Naive thymus-derived CD4-positive, alpha-beta T cell (primary cell): ENCODE data around the gene PIGZ. TPM values are rescaled to one million over a fixed set of nuclear protein-coding genes. Genes with fewer than 3 reads are reported as not detected.

ENCODE experiments used
- ATAC-seq: fragments of 150-1000 bp; cut with Tn5 transposase; 2 replicates; pipeline ENCODE4 v1.10.0; 2021; ENCODE audit warnings: mild to moderate bottlenecking, moderate library complexity
- CTCF ChIA-PET: fragments of 350-600 bp; sonication (Branson Sonifier 250); formaldehyde crosslinking; loops from one replicate; lab custom pipeline; 2021; ENCODE audit warnings: antibody characterized with exemption; lab: Charles Lee
- POLR2A ChIA-PET: fragments of 350-600 bp; sonication (Branson Sonifier 250); formaldehyde crosslinking; loops from one replicate; lab custom pipeline; 2021; ENCODE audit warnings: antibody characterized with exemption, inconsistent platforms; lab: Charles Lee
- DNase-seq, 9 donors: peaks; one replicate each; pipeline versions ENCODE4 v3.0.0 to v3.0.0-alpha.2; 2020 to 2022; ENCODE audit warnings: mixed read lengths in 1 of 9
- H3K27ac ChIP-seq: one replicate; pipeline ENCODE4 v1.7.0; 2013; ENCODE audit warnings: mild to moderate bottlenecking, low read depth, low read length, moderate library complexity
- H3K27me3 ChIP-seq, 2 donors: one replicate each; pipeline ENCODE4 v1.7.0; 2013; ENCODE audit warnings: low read length in 2 of 2, mild to moderate bottlenecking in 2 of 2, moderate library complexity in 2 of 2; ENCODE audit not compliant: control insufficient read depth in 2 of 2, insufficient read depth in 2 of 2
- H3K36me3 ChIP-seq, 3 experiments: 1 replicate in 2 of 3; 2 replicates in 1 of 3; pipeline ENCODE4 v1.7.0; 2013; ENCODE audit warnings: low read length in 3 of 3, mild to moderate bottlenecking in 3 of 3, moderate library complexity in 1 of 3; ENCODE audit not compliant: insufficient read depth in 3 of 3, control insufficient read depth in 2 of 3
- H3K4me1 ChIP-seq, 2 donors: one replicate each; pipeline ENCODE4 v1.7.0; 2013; ENCODE audit warnings: low read length in 2 of 2, mild to moderate bottlenecking in 2 of 2, moderate library complexity in 1 of 2; ENCODE audit not compliant: control insufficient read depth in 2 of 2, insufficient read depth in 2 of 2
- H3K4me3 ChIP-seq: 2 replicates; pipeline ENCODE4 v1.7.0; 2013; ENCODE audit warnings: mild to moderate bottlenecking, low read length
- H3K9me3 ChIP-seq, 3 experiments: 1 replicate in 2 of 3; 2 replicates in 1 of 3; pipeline ENCODE4 v1.7.0; 2013; ENCODE audit warnings: low read length in 3 of 3; ENCODE audit not compliant: control insufficient read depth in 2 of 3
- H3K27ac Mint-ChIP-seq, 9 donors: one replicate each; pipeline ENCODE4 v1.8.0; 2020 to 2022; ENCODE audit warnings: mixed read lengths in 9 of 9, mild to moderate bottlenecking in 8 of 9, moderate library complexity in 5 of 9, inconsistent platforms in 2 of 9
- H3K27me3 Mint-ChIP-seq, 5 donors: one replicate each; pipeline ENCODE4 v1.8.0; 2021 to 2022; ENCODE audit warnings: mixed read lengths in 5 of 5, mild to moderate bottlenecking in 1 of 5
- H3K36me3 Mint-ChIP-seq, 5 donors: one replicate each; pipeline ENCODE4 v1.8.0; 2020 to 2022; ENCODE audit warnings: mixed read lengths in 5 of 5, mild to moderate bottlenecking in 3 of 5, inconsistent platforms in 1 of 5
- H3K4me1 Mint-ChIP-seq, 7 donors: one replicate each; pipeline ENCODE4 v1.8.0; 2020 to 2022; ENCODE audit warnings: mixed read lengths in 7 of 7, mild to moderate bottlenecking in 3 of 7, inconsistent platforms in 1 of 7
- H3K4me3 Mint-ChIP-seq, 10 donors: one replicate each; pipeline ENCODE4 v1.8.0; 2020 to 2022; ENCODE audit warnings: mild to moderate bottlenecking in 10 of 10, mixed read lengths in 10 of 10, moderate library complexity in 6 of 10, inconsistent platforms in 2 of 10
- H3K9me3 Mint-ChIP-seq, 11 donors: one replicate each; pipeline ENCODE4 v1.8.0; 2020 to 2022; ENCODE audit warnings: mixed read lengths in 11 of 11, mild to moderate bottlenecking in 4 of 11, inconsistent platforms in 1 of 11, moderate library complexity in 1 of 11
- intact Hi-C, 2 donors: fragments of 100-400 bp; cut with micrococcal nuclease; formaldehyde crosslinking; loops; one replicate each; pipeline ENCODE4 v1.15.1; 2023
- polyA plus RNA-seq, 2 donors: library from polyadenylated mRNA; unstranded; fragments of 300-500 nt; fragmentation: Illumina TruSeq; gene quantifications; one replicate each; pipeline ENCODE4 v1.2.3, GENCODE V29; 2021
- total RNA-seq, 6 experiments: library from RNA in 5 of 6; stranded (reverse) in 5 of 6; gene quantifications; 1 replicate in 5 of 6; 2 replicates in 1 of 6; pipeline ENCODE4 v1.2.3 and lab custom pipeline; 2021 to 2026

Gene PIGZ
- total and polyA plus RNA-seq, 7 experiments from 2014 or later = 0.20 to 2.7 (median 0.78) TPM; not detected in 1

- H3K4me1 Mint-ChIP-seq = peaks cover 0 to 7% (median 4%) of the 10 kb centered on the region in 7 donors
- H3K4me3 ChIP-seq = no peak overlapping the region
- no peaks in the 10 kb centered on the region for H3K27me3 ChIP-seq
- ATAC-seq (no peak), DNase-seq (no peak)
- peaks cover 0 to 23% (median 9%) of the 10 kb centered on the region in 11 donors for H3K9me3 Mint-ChIP-seq
- no peak overlapping the region for H3K27ac Mint-ChIP-seq
- ChIA-PET CTCF (no interaction called here), POLR2A (no interaction called here)
- no peaks in the 10 kb centered on the region for H3K36me3 ChIP-seq
- H3K27me3 Mint-ChIP-seq = peaks cover 6 to 26% (median 21%) of the 10 kb centered on the region in 5 donors
- H3K4me3 Mint-ChIP-seq = no peak overlapping the region
- intact Hi-C loops = no loop called here
- no peaks in the 10 kb centered on the region for H3K4me1 ChIP-seq
- peaks cover 0 to 5% (median 0%) of the 10 kb centered on the region in 3 experiments for H3K9me3 ChIP-seq
- H3K27ac ChIP-seq = no peak overlapping the region
- peaks cover 0 to 12% (median 8%) of the 10 kb centered on the region in 5 donors for H3K36me3 Mint-ChIP-seq
Observed at GRCh38 chr3:196981657-196982056, 13.0 kb upstream of the PIGZ start.

GRCh38 chr3:196979545-196979944 lies 10.9 kb upstream of the PIGZ start:
- H3K9me3 ChIP-seq = peaks cover 0 to 5% (median 0%) of the 10 kb centered on the region in 3 experiments
- peaks cover 0 to 12% (median 7%) of the 10 kb centered on the region in 5 donors for H3K36me3 Mint-ChIP-seq
- H3K27ac Mint-ChIP-seq = no peak overlapping the region
- no peaks in the 10 kb centered on the region for H3K4me1 ChIP-seq
- ATAC-seq = no peak
- intact Hi-C loops = loop anchor here (2.0 kb wide), 2 partner anchors 49 to 207 kb away; partner anchors contain the start of gene MELTF (in 1 of the 2)
- DNase-seq = no peak
- no peak overlapping the region for H3K27ac ChIP-seq
- no peaks in the 10 kb centered on the region for H3K36me3 ChIP-seq
- CTCF ChIA-PET = interaction anchor here (1.1 kb wide), 1 partner anchor 210 kb away, joined by 3 read pairs; no protein-coding TSS in a partner anchor
- peaks cover 0 to 21% (median 15%) of the 10 kb centered on the region in 5 donors for H3K27me3 Mint-ChIP-seq
- no peaks in the 10 kb centered on the region for H3K27me3 ChIP-seq
- POLR2A ChIA-PET = no interaction called here
- no peak overlapping the region for H3K4me3 ChIP-seq
- H3K4me1 Mint-ChIP-seq = peaks cover 0 to 7% (median 4%) of the 10 kb centered on the region in 7 donors
- H3K9me3 Mint-ChIP-seq = peaks cover 0 to 23% (median 9%) of the 10 kb centered on the region in 11 donors
- H3K4me3 Mint-ChIP-seq = no peak overlapping the region

- Mint-ChIP-seq H3K4me1 (peaks cover 0 to 7% (median 4%) of the 10 kb centered on the region in 7 donors), H3K4me3 (no peak overlapping the region), H3K36me3 (peaks cover 0 to 5% (median 0%) of the 10 kb centered on the region in 5 donors), H3K27me3 (peaks cover 0 to 15% (median 6%) of the 10 kb centered on the region in 5 donors), H3K9me3 (peaks cover 0 to 6% (median 2%) of the 10 kb centered on the region in 11 donors), H3K27ac (no peak overlapping the region)
- Histone ChIP-seq H3K4me1 (no peaks in the 10 kb centered on the region), H3K9me3 (no peaks in the 10 kb centered on the region), H3K27ac (no peak overlapping the region), H3K27me3 (no peaks in the 10 kb centered on the region), H3K36me3 (no peaks in the 10 kb centered on the region), H3K4me3 (no peak overlapping the region)
- ATAC-seq = no peak
- DNase-seq = no peak
- POLR2A ChIA-PET = no interaction called here
- CTCF ChIA-PET = no interaction called here
- intact Hi-C loops = no loop called here
Observed at GRCh38 chr3:196976941-196977340, 8.3 kb upstream of the PIGZ start.

- H3K27ac Mint-ChIP-seq = no peak overlapping the region
- ChIA-PET CTCF (no interaction called here), POLR2A (no interaction called here)
- H3K4me3 Mint-ChIP-seq = no peak overlapping the region
- ATAC-seq = no peak
- Histone ChIP-seq H3K4me1 (no peaks in the 10 kb centered on the region), H3K4me3 (no peak overlapping the region), H3K27ac (no peak overlapping the region), H3K36me3 (no peaks in the 10 kb centered on the region), H3K9me3 (no peaks in the 10 kb centered on the region), H3K27me3 (no peaks in the 10 kb centered on the region)
- DNase-seq = no peak
- H3K27me3 Mint-ChIP-seq = peaks cover 0 to 14% (median 10%) of the 10 kb centered on the region in 5 donors
- intact Hi-C loops = no loop called here
- H3K4me1 Mint-ChIP-seq = peaks cover 2 to 8% (median 7%) of the 10 kb centered on the region in 7 donors
- H3K36me3 Mint-ChIP-seq = no peaks in the 10 kb centered on the region
- H3K9me3 Mint-ChIP-seq = no peaks in the 10 kb centered on the region
Observed at GRCh38 chr3:196975349-196975748, 6.7 kb upstream of the PIGZ start.

GRCh38 chr3:196974661-196975060 lies 6.0 kb upstream of the PIGZ start:
- Mint-ChIP-seq H3K36me3 (no peaks in the 10 kb centered on the region), H3K27me3 (peaks cover 0 to 16% (median 9%) of the 10 kb centered on the region in 5 donors), H3K4me1 (peaks cover 4 to 11% (median 7%) of the 10 kb centered on the region in 7 donors), H3K4me3 (no peak overlapping the region), H3K9me3 (no peaks in the 10 kb centered on the region), H3K27ac (no peak overlapping the region)
- no peak overlapping the region for H3K27ac ChIP-seq
- intact Hi-C loops = loop anchor here in 1 of 2 donors (5.0 kb wide), 1 partner anchor 437 kb away; no protein-coding TSS in a partner anchor
- ATAC-seq (no peak), DNase-seq (no peak)
- POLR2A ChIA-PET = no interaction called here
- no peaks in the 10 kb centered on the region for H3K4me1 ChIP-seq
- H3K4me3 ChIP-seq = no peak overlapping the region
- no peaks in the 10 kb centered on the region for H3K36me3 ChIP-seq
- no peaks in the 10 kb centered on the region for H3K9me3 ChIP-seq
- no peaks in the 10 kb centered on the region for H3K27me3 ChIP-seq
- CTCF ChIA-PET = no interaction called here

- no peaks in the 10 kb centered on the region for H3K9me3 ChIP-seq
- intact Hi-C loops = loop anchor here (2.0 to 5.0 kb wide), 2 partner anchors 32 to 434 kb away; no protein-coding TSS in a partner anchor
- H3K4me1 Mint-ChIP-seq = peaks cover 0 to 14% (median 6%) of the 10 kb centered on the region in 7 donors
- no peaks in the 10 kb centered on the region for H3K4me1 ChIP-seq
- H3K27ac Mint-ChIP-seq = no peak overlapping the region
- H3K27me3 ChIP-seq = no peaks in the 10 kb centered on the region
- H3K4me3 Mint-ChIP-seq = peak overlapping the region in 8 of 10 donors; percentile 44 to 83 (median 78)
- peaks cover 0 to 12% (median 4%) of the 10 kb centered on the region in 5 donors for H3K27me3 Mint-ChIP-seq
- H3K4me3 ChIP-seq = no peak overlapping the region
- no peaks in the 10 kb centered on the region for H3K36me3 ChIP-seq
- no peaks in the 10 kb centered on the region for H3K9me3 Mint-ChIP-seq
- peaks cover 0 to 5% (median 0%) of the 10 kb centered on the region in 5 donors for H3K36me3 Mint-ChIP-seq
- POLR2A ChIA-PET = interaction anchor here (1.7 kb wide), 1 partner anchor 29 kb away, joined by 9 read pairs; the partner anchor contains the start of gene NCBP2
- CTCF ChIA-PET = interaction anchor here (0.6 to 1.5 kb wide), 3 partner anchors 30 to 435 kb away, joined by 3 to 4 read pairs (median 3); no protein-coding TSS in a partner anchor
- no peak for ATAC-seq
- no peak for DNase-seq
- H3K27ac ChIP-seq = no peak overlapping the region
Observed at GRCh38 chr3:196971094-196971698, 2.6 kb upstream of the PIGZ start.
